NT2/D1 (cell line): ENCODE measurements around the gene RABEP2.

Experiments used
- SUZ12 ChIP-seq: IDR thresholded peaks from 2 replicates; pipeline ENCODE4 v1.6.1; 2011; ENCODE audit not compliant: insufficient read length, insufficient read depth; ENCODE audit errors: extremely low read depth
- YY1 ChIP-seq: IDR thresholded peaks from 2 replicates; pipeline ENCODE4 v1.6.1; 2011; ENCODE audit not compliant: insufficient read length, insufficient read depth
- ZNF274 ChIP-seq: IDR thresholded peaks from 2 replicates; pipeline ENCODE4 v1.6.1; 2011; ENCODE audit warnings: mild to moderate bottlenecking, low read depth, low read length

DNA sequence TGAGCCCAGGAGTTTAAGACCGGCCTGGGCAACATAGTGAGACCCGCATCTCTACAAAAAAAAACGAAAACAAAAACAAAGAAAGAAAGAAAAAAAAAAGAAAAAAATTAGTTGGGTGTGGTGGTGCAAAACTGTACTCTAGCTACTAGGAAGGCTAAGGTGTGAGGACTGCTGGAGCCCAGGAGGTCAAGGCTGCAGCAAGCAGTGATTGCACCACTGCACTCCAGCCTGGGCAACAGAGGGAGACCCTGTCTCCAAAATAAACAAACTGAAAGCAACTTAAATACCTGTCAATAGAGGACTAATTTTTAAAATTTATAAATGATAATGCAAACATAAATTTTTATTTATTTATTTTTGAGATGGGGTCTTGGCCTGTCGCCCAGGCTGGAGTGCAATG lies 29.4 kb downstream of the RABEP2 start:
- TF ChIP-seq ZNF274 (no peak), YY1 (no peak), SUZ12 (no peak)
